ENCODE data around the gene SBF1. TPM values are rescaled to one million over a fixed set of nuclear protein-coding genes. Genes with fewer than 3 reads are reported as not detected.
A peak's percentile ranks its signal among the peaks of the same experiment; 100 is the strongest.

SBF1 gene
- total RNA-seq, 3 donors from 2014 or later = 76.1 to 91.9 (median 84.3) TPM

DNA sequence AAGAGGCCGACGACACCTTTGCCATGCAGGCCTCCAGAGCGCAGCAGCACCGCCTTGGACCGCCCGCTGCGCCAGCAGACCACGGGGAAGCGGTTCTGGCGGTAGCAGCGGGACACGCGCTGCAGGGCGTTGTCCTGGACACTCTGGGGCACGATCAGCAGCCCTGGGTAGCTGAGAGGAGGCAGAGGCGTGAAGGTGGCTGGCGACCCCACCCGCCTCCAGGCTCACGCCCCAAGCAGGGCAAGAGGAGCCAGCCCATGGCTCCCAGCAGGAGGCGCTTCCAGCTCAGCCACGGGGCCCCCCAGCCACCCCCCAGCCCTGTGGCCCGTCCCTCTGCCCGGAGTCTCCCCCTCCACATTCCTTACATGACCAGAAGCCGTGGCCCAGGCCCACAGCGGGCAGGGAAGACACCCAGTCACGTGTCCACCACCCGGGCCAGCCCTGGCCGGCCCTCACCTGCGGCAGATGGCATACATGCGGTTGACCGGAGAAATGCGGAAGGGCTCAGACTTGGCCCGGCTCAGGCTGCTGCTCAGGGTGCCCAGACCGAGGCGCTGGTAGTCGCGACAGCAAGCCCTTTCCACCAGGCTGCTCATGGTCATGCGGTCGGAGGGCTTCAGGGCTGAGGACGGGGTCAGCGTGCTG, 15.2 kb downstream of the SBF1 start:
- TF ChIP-seq, protein P1, sequence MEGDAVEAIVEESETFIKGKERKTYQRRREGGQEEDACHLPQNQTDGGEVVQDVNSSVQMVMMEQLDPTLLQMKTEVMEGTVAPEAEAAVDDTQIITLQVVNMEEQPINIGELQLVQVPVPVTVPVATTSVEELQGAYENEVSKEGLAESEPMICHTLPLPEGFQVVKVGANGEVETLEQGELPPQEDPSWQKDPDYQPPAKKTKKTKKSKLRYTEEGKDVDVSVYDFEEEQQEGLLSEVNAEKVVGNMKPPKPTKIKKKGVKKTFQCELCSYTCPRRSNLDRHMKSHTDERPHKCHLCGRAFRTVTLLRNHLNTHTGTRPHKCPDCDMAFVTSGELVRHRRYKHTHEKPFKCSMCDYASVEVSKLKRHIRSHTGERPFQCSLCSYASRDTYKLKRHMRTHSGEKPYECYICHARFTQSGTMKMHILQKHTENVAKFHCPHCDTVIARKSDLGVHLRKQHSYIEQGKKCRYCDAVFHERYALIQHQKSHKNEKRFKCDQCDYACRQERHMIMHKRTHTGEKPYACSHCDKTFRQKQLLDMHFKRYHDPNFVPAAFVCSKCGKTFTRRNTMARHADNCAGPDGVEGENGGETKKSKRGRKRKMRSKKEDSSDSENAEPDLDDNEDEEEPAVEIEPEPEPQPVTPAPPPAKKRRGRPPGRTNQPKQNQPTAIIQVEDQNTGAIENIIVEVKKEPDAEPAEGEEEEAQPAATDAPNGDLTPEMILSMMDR (IDR thresholded peaks at IDR 0.05) = no peak
- peak; percentile 11 for ATAC-seq

DNA sequence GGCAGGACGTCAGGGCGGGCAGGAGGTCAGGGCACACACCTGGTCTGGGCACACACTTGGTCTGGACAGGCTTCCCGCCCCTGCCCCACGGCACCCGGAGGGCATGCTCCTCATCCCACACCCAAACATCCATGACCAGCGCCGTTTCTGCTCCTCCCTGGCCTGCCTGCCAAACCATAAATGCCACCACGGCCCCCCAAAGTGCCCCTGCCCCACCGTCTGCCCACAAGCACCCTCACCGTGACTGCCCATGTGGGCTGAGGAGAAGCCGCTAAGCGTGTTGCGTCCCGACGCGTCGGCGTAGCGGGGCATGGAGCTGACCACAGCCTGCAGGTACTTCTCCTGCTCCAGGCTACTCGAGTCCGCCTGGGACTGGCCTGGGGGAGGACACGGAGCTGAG, 15.8 kb downstream of the SBF1 start:
- Histone ChIP-seq H3K4me3 (no peak overlapping the region), H3K4me1 (ENCODE audit: low read depth) (peaks cover 4% of the 10 kb centered on the region), H3K36me3 (ENCODE audit: low read depth) (peaks cover 17% of the 10 kb centered on the region), H3K9me3 (no peaks in the 10 kb centered on the region)
- TF ChIP-seq, protein P1 (IDR thresholded peaks at IDR 0.05) = no peak
- DNase-seq = no peak
- no peak for ATAC-seq
- intact Hi-C loops (cut with DNase I, micrococcal nuclease) = no loop called here

More for the DNA sequence above, 15.2 kb downstream of the SBF1 start:
- no peak overlapping the region for H3K4me3 ChIP-seq
- DNase-seq = no peak
- intact Hi-C loops (cut with DNase I, micrococcal nuclease) = no loop called here
- H3K4me1 ChIP-seq (ENCODE audit: low read depth) = peaks cover 4% of the 10 kb centered on the region
- H3K36me3 ChIP-seq (ENCODE audit: low read depth) = peaks cover 22% of the 10 kb centered on the region
- no peaks in the 10 kb centered on the region for H3K9me3 ChIP-seq

- TF ChIP-seq, protein P1 (IDR thresholded peaks at IDR 0.05) = no peak
- peak; percentile 28 for ATAC-seq
- intact Hi-C loops (cut with DNase I, micrococcal nuclease) = no loop called here
Measured at GRCh38 chr22:50456466-50457234, 18.2 kb downstream of the SBF1 start.

GRCh38 chr22:50456026-50456425, 18.8 kb downstream of the SBF1 start:
- H3K4me3 ChIP-seq = no peak overlapping the region
- H3K9me3 ChIP-seq = no peaks in the 10 kb centered on the region
- no peaks in the 10 kb centered on the region for H3K4me1 ChIP-seq (ENCODE audit: low read depth)
- TF ChIP-seq, protein P1 (IDR thresholded peaks at IDR 0.05) = no peak
- DNase-seq (no peak), ATAC-seq (no peak)
- intact Hi-C loops (cut with DNase I, micrococcal nuclease) = no loop called here
- peaks cover 6% of the 10 kb centered on the region for H3K36me3 ChIP-seq (ENCODE audit: low read depth)

More at GRCh38 chr22:50456466-50457234, 18.2 kb downstream of the SBF1 start:
- Histone ChIP-seq H3K4me1 (ENCODE audit: low read depth) (peaks cover 4% of the 10 kb centered on the region), H3K9me3 (no peaks in the 10 kb centered on the region), H3K4me3 (no peak overlapping the region), H3K36me3 (ENCODE audit: low read depth) (peaks cover 6% of the 10 kb centered on the region)
- no peak for DNase-seq

GRCh38 chr22:50455201-50455600, 19.6 kb downstream of the SBF1 start:
- TF ChIP-seq, protein P1 (IDR thresholded peaks at IDR 0.05) = no peak
- ATAC-seq = no peak
- no peak overlapping the region for H3K4me3 ChIP-seq

More at GRCh38 chr22:50455201-50455600, 19.6 kb downstream of the SBF1 start:
- Histone ChIP-seq H3K36me3 (ENCODE audit: low read depth) (peaks cover 6% of the 10 kb centered on the region), H3K4me1 (ENCODE audit: low read depth) (no peaks in the 10 kb centered on the region), H3K9me3 (no peaks in the 10 kb centered on the region)
- no peak for DNase-seq
- intact Hi-C loops (cut with DNase I, micrococcal nuclease) = no loop called here
